Measurements from ENCODE around the gene PRR7.

DNA sequence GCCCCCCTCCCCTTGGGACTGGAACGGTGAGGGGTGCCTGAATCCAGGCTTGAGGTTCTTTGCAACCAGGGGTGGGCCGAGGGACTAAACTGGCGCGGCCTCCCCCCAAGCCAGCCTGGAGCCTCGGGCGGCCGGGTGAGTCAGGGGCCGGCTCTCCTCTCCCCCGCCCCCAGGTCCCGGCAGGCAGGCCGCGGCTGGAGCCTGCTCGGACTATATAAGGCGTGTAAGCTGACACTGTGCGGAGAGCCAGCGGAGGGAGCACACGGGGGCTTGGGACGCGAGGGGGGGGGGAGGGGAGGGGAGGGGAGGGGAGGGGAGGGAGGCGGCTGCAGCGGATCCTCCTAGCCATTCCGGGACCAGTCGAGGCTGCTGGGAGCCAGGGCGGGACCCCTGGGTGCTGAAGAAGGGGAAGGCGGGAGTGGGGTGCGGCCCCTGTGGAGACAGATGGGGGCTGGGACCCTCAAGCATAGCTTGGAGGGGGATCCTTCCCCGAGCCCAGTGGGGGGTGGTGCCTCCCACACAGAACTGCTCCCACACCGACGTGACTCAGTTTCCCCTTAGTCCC lies 50.2 kb downstream of the PRR7 start:
- no peak for TF ChIP-seq CTCF (conservative IDR thresholded peaks at IDR 0.05; ENCODE audit: low read depth, low read length)
- TF ChIP-seq EZH2 (IDR thresholded peaks at IDR 0.05; ENCODE audit: low read length, unreplicated experiment) = no peak
- no peak for TF ChIP-seq EZH2phosphoT487 (IDR thresholded peaks at IDR 0.05; ENCODE audit: borderline replicate concordance, low read length)
